Airway epithelial cell (primary cell): ENCODE measurements around the gene OR6M1. TPM values are rescaled to one million over a fixed set of nuclear protein-coding genes. Genes with fewer than 3 reads are reported as not detected.

Experiments used
- total RNA-seq: library from RNA; depleted of rRNA; stranded (reverse); fragments of >200 nt; gene quantifications from 2 replicates; pipeline ENCODE4 v1.2.3, GENCODE V29; 2015

The OR6M1 gene, protein sequence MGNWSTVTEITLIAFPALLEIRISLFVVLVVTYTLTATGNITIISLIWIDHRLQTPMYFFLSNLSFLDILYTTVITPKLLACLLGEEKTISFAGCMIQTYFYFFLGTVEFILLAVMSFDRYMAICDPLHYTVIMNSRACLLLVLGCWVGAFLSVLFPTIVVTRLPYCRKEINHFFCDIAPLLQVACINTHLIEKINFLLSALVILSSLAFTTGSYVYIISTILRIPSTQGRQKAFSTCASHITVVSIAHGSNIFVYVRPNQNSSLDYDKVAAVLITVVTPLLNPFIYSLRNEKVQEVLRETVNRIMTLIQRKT
- total RNA-seq, result not detected in 2 replicates

DNA sequence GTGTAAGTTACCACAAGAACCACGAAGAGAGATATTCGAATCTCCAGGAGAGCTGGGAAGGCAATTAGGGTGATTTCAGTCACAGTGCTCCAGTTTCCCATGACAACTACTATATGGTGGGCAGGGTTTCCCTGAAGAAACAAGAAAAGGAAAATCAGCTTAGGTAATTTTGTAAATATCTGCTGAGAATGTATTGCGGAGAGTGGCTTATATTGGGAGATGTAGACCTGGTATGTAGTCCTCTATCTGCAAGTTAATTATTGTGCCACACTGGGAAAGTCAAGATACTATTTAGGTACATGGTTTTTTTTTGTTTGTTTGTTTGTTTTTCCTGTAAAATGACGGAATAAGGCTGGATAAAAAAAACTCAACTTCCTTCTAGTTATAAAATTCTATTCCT is at the start of gene OR6M1:
TSS of gene OR6M1 (minus strand) at position 101 of the 400 bp plus-strand sequence. CDS start at position 101, 0 bp downstream.

Other genes starting within 250 kb of the OR6M1 start
- under 0.01 TPM in 1 of 2 replicates, not detected in the other for gene SCN3B, start 151.7 kb downstream of the OR6M1 start, total RNA-seq
- gene ZNF202, start 64.7 kb downstream of the OR6M1 start, total RNA-seq, result 4.3 and 5.9 TPM in 2 replicates
- not detected in 2 replicates for gene OR6X1, start 51.8 kb downstream of the OR6M1 start, total RNA-seq
- not detected in 2 replicates for gene TMEM225, start 79.3 kb upstream of the OR6M1 start, total RNA-seq
- not detected in 2 replicates for gene OR8D4, start 95.8 kb upstream of the OR6M1 start, total RNA-seq
- gene OR4D5, start 133.3 kb upstream of the OR6M1 start, total RNA-seq, result not detected in 2 replicates
- gene OR6T1, start 137.5 kb upstream of the OR6M1 start, total RNA-seq, result not detected in 2 replicates
- gene OR10S1, start 171.4 kb upstream of the OR6M1 start, total RNA-seq, result not detected in 2 replicates
- not detected in 2 replicates for gene OR10G6, start 188.8 kb upstream of the OR6M1 start, total RNA-seq
- gene OR10G4, start 206.6 kb upstream of the OR6M1 start, total RNA-seq, result not detected in 2 replicates
- not detected in 2 replicates for gene OR10G9, start 216.7 kb upstream of the OR6M1 start, total RNA-seq
- not detected in 2 replicates for gene OR10G8, start 220.4 kb upstream of the OR6M1 start, total RNA-seq
- not detected in 2 replicates for gene OR10G7, start 235.0 kb upstream of the OR6M1 start, total RNA-seq